IPS DF 6.9 (cell line): ENCODE data around the gene STAT5B.
A peak's percentile ranks its signal among the peaks of the same experiment; 100 is the strongest.

Source experiments
- DNase-seq: peaks from one replicate; pipeline ENCODE4 v3.0.0-alpha.2; 2013; ENCODE audit warnings: low read depth, low spot score
- H3K27ac ChIP-seq: one replicate; pipeline ENCODE4 v1.5.1; 2013; ENCODE audit warnings: low read length, control low read depth
- H3K27me3 ChIP-seq: 2 replicates; pipeline ENCODE4 v1.6.1; 2013; ENCODE audit warnings: mild to moderate bottlenecking, low read length; ENCODE audit not compliant: control insufficient read depth, insufficient read depth
- H3K36me3 ChIP-seq: 2 replicates; pipeline ENCODE4 v1.6.1; 2013; ENCODE audit warnings: low read length; ENCODE audit not compliant: control insufficient read depth, insufficient read depth
- H3K4me1 ChIP-seq: 2 replicates; pipeline ENCODE4 v1.6.1; 2013; ENCODE audit warnings: low read length; ENCODE audit not compliant: control insufficient read depth, insufficient read depth
- H3K4me3 ChIP-seq: 2 replicates; pipeline ENCODE4 v1.5.1; 2013; ENCODE audit warnings: mild to moderate bottlenecking, low read length
- H3K9me3 ChIP-seq: 2 replicates; pipeline ENCODE4 v1.6.1; 2013; ENCODE audit warnings: low read length, inconsistent platforms; ENCODE audit not compliant: control insufficient read depth, insufficient read depth
- WGBS: extraction: QIAGEN DNeasy Blood & Tissue Kit; methylation state at CpG from one replicate; pipeline ENCODE4 v1.1.7; 2013; ENCODE audit warnings: mixed read lengths, missing lambda C conversion rate; ENCODE audit not compliant: insufficient read length, insufficient coverage; 5-methylcytosine and 5-hydroxymethylcytosine counted together

STAT5B gene

DNA sequence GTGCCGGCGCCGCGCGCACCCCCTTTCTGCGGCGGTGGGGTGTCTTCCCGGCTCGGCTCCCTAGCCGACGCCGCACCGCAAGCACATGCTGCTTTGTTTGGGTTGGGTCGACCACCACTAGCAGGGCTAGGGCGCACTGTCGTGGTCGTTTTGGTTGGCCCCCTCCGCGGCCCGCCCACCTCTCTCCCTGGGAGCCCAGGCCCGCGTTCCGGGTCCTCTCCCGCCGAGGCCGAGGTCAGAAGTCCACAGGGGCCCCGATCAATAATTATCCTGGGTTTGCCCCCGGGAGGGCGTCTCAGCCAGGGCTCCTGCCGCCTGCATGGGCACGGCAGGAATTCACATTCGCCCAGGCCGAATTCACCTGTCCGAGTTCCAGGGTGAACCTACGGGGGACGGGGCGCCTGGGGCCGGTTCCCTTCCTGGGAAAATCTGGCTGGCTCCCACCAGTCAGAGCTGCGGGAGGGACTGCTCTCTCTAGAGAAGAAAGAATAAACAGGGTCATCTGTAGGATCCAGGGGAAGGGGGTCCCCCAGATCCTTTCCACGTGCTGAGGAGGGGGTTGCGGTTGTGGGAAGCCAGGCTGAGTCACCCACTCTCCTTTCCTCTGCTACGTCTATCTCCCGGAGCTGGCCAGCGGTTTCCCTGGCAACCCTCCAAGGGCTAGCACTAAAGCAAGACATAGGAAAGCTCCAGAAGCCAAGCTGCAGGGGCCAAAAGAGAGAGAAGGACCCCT lies 584 bp upstream of the STAT5B start:
- WGBS, result no CpG with 5 or more reads among the region's 44 CpGs
- H3K4me3 ChIP-seq, result peak overlapping the region; percentile 69

DNA sequence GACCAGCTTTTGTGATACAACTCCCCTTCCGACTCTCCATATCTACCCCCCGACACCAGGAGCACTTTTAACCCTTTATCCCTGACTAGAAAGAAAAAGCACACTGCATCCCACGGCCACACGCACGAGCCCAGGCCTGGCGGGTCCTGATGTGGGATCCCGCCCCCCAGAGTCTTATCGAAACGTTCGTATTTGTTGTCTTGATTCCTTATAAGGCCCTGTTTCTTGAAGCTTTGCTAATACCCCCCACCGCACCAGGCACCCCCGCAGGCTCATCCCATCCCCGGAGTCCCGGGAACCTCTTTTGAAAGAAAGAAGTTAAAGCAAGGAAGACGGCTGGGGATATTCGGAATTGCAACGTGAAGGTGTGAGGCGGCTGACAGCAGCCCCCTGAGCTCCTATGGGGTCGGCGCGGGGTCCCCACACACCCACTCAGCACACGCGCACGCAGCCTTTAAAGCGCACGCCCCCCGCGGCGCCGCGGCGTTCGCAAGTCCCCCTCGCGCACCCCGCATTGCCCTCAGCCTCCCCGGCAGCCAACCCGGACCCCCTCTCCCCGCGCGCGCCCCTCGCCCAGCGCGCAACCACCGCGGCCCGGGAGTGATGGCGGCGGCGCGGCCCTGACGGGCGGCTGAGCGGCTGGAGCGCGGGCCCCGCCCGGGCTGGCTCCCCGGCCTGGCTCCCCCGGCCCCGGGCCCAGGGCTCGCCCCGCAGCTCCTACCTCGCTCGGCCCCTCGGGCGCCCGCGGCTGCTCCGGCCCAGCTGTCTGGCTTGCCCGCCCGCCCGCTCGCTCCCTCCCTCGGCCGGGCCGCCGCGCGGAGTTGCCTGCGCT lies 448 bp downstream of the STAT5B start:
- no peak for DNase-seq
- no CpG with 5 or more reads among the region's 82 CpGs for WGBS
- Histone ChIP-seq H3K9me3 (no peaks in the 10 kb centered on the region), H3K4me3 (peak overlapping the region; percentile 69), H3K36me3 (no peaks in the 10 kb centered on the region), H3K27ac (no peak overlapping the region), H3K27me3 (no peaks in the 10 kb centered on the region), H3K4me1 (no peaks in the 10 kb centered on the region)

More for the DNA sequence above, 584 bp upstream of the STAT5B start:
- Histone ChIP-seq H3K9me3 (no peaks in the 10 kb centered on the region), H3K27me3 (no peaks in the 10 kb centered on the region), H3K27ac (no peak overlapping the region), H3K36me3 (no peaks in the 10 kb centered on the region), H3K4me1 (no peaks in the 10 kb centered on the region)
- no peak for DNase-seq

DNA sequence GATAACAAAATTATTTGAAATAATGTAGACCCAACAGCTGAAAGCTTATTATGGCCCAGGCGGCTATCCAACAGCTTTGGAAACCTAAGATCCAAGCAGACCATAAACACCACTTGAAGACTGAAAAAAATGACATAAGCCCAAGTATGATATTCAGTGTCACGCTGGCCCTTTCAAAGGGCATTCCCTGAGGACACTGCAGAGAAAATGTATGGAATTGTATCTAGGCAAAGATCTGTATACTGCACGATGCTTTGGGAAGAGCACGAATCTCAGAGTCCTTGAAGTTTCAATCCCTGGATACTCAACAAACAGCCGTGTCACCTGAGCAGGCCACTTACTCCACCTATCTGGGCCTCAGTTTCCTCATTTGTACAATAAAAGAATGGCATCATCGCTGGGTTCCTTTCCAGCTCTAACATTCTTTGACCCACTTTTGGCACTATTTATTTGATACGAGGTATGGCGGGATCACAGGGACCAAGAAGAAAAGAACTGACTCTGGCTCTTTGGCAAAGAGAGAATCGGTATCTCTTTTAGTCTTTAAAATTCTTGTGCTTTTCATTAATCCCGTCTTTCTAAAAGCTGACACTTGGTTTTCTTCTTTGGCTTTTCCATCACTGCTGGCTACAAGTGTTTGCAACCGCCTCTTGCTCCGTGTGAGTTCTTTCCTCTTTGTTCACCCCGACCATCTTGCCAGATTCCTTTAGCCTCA lies 1.2 kb downstream of the STAT5B start:
- no peaks in the 10 kb centered on the region for H3K27me3 ChIP-seq
- H3K9me3 ChIP-seq, result no peaks in the 10 kb centered on the region
- no peaks in the 10 kb centered on the region for H3K4me1 ChIP-seq
- no peak overlapping the region for H3K27ac ChIP-seq
- DNase-seq, result no peak
- H3K36me3 ChIP-seq, result no peaks in the 10 kb centered on the region
- WGBS, result no CpG with 5 or more reads among the region's 13 CpGs
- H3K4me3 ChIP-seq, result peak overlapping the region; percentile 69; the same call in 1 of the 2 replicates

GRCh38 chr17:42274253-42274542 lies 2.0 kb downstream of the STAT5B start:
- Histone ChIP-seq H3K9me3 (no peaks in the 10 kb centered on the region), H3K27me3 (no peaks in the 10 kb centered on the region), H3K4me1 (no peaks in the 10 kb centered on the region), H3K4me3 (no peak overlapping the region), H3K27ac (no peak overlapping the region), H3K36me3 (no peaks in the 10 kb centered on the region)
- WGBS, result no CpG with 5 or more reads among the region's 3 CpGs
- DNase-seq, result no peak

DNA sequence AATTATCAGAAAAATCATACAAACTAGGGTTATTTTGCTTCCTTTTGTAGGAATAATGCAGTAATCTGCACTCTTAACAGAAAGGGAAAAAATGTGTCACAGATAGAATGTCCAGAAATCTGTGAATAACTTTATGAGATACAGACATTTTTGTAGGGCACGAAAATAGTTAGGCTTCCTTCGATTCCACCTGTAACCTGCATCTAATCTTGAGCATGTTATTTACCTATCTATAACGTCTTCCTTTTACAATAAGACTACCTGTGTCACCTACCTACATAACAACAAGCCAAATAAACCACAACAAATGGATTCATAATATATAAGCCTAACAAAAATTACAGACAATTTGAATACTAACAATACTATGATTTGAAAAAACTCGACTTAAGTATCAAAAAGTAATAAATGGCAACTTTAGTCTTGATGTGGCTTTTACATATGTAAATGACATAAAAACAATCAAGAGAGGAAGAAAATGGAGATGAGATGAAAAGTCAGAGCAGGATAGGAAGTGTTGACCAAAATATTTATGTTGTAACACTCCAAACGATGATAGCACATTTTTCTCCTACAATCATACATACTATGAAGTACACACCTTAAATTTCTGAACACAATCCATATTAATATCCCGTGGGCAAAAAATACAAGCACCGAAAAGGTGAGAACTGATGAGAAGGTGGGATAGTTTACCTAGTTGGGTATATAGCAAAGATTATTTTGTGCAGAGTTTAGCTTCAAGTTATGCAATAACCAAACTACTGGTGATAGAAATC lies 2.5 kb downstream of the STAT5B start:
- no CpG with 5 or more reads among the region's 7 CpGs for WGBS
- Histone ChIP-seq H3K36me3 (no peaks in the 10 kb centered on the region), H3K9me3 (no peaks in the 10 kb centered on the region), H3K27me3 (no peaks in the 10 kb centered on the region), H3K4me3 (no peak overlapping the region), H3K4me1 (no peaks in the 10 kb centered on the region), H3K27ac (no peak overlapping the region)
- DNase-seq, result no peak

DNA sequence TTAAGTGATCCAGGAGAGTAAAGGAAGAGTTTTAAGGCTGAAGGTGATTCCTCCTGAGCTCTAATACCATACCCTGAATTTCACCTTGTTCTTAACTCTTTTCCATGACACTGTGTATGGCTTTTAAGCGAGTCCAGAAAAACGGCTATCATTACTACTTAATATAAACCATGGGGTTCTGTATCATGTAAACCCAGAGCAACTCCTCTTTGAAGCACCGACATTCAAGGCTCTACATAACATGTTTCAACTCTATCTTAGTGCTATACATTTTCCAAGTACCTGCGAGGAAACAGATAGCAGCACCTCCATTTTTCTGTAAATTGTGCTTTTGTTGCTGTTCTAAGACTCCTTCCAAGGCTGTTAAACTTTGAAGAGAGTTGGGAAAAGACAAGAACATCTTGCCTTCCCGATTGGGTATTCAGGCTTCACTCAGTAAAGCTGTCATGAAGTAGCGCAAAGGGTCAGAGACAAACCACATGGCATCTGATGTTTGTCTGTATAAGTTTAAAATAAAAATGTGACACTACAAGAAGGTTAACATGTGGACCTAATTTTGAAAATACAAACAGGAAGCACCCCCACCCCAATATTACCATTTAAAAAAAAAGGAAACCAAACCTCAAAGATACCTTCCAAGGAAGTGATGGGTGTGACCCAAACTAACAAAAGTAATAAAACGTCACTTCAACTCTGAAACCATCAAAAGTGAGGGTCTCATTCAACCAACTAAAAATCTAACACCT lies 3.9 kb downstream of the STAT5B start:
- Histone ChIP-seq H3K4me3 (no peak overlapping the region), H3K27me3 (no peaks in the 10 kb centered on the region), H3K36me3 (no peaks in the 10 kb centered on the region), H3K4me1 (no peaks in the 10 kb centered on the region), H3K9me3 (no peaks in the 10 kb centered on the region), H3K27ac (no peak overlapping the region)
- DNase-seq, result no peak
- WGBS, result no CpG with 5 or more reads among the region's 7 CpGs

- no peaks in the 10 kb centered on the region for H3K36me3 ChIP-seq
- no peaks in the 10 kb centered on the region for H3K9me3 ChIP-seq
- H3K27me3 ChIP-seq, result no peaks in the 10 kb centered on the region
- DNase-seq, result no peak
- H3K4me1 ChIP-seq, result no peaks in the 10 kb centered on the region
- H3K27ac ChIP-seq, result no peak overlapping the region
- no peak overlapping the region for H3K4me3 ChIP-seq
Observed at GRCh38 chr17:42271779-42272035, 4.5 kb downstream of the STAT5B start.

- no peak overlapping the region for H3K4me3 ChIP-seq
- H3K27ac ChIP-seq, result no peak overlapping the region
- no CpG with 5 or more reads among the region's 3 CpGs for WGBS
- no peaks in the 10 kb centered on the region for H3K27me3 ChIP-seq
- DNase-seq, result no peak
- H3K4me1 ChIP-seq, result no peaks in the 10 kb centered on the region
- no peaks in the 10 kb centered on the region for H3K9me3 ChIP-seq
- H3K36me3 ChIP-seq, result no peaks in the 10 kb centered on the region
Observed at GRCh38 chr17:42271006-42271778, 5.0 kb downstream of the STAT5B start.

GRCh38 chr17:42270596-42270995 lies 5.6 kb downstream of the STAT5B start:
- no peaks in the 10 kb centered on the region for H3K27me3 ChIP-seq
- no peaks in the 10 kb centered on the region for H3K4me1 ChIP-seq
- no peaks in the 10 kb centered on the region for H3K9me3 ChIP-seq
- no peak for DNase-seq
- no peak overlapping the region for H3K4me3 ChIP-seq
- H3K27ac ChIP-seq, result no peak overlapping the region
- no peaks in the 10 kb centered on the region for H3K36me3 ChIP-seq
- WGBS, result 100% methylated on average over 1 of the region's 6 CpGs
